HFF-Myc (cell line): ENCODE results near the gene ZNF519.
A peak's percentile ranks its signal among the peaks of the same experiment; 100 is the strongest.
"Not testable (repeated sequence)": the region's sequence is repeated elsewhere in the genome, so short reads cannot be mapped to it uniquely, and the experiment has no call there.

Experiments used
- DNase-seq: peaks from one replicate; pipeline ENCODE4 v3.0.0-alpha.2; 2011; ENCODE audit warnings: low read depth; ENCODE audit errors: extremely low read depth
- H3K4me3 ChIP-seq: replicated peaks from 2 replicates; pipeline ENCODE4 v1.5.1; 2011; ENCODE audit warnings: low read depth, mild to moderate bottlenecking, control low read depth, low read length
- CTCF ChIP-seq: IDR thresholded peaks from 2 replicates; pipeline ENCODE4 v1.5.1; 2012; ENCODE audit warnings: mild to moderate bottlenecking, low read depth, low read length, control low read depth; ENCODE audit errors: missing control alignments

Gene ZNF519

GRCh38 chr18:14151564-14152113 is 19.4 kb upstream of the ZNF519 start:
- H3K4me3 ChIP-seq, DNase-seq: not testable (repeated sequence)

- not testable (repeated sequence) for H3K4me3 ChIP-seq, DNase-seq
These were observed 18.5 kb upstream of the ZNF519 start for GRCh38 chr18:14150766-14151165.

- not testable (repeated sequence) for DNase-seq, H3K4me3 ChIP-seq
These were observed 17.7 kb upstream of the ZNF519 start for GRCh38 chr18:14149916-14150420.

GRCh38 chr18:14149121-14149850 is 17.1 kb upstream of the ZNF519 start:
- H3K4me3 ChIP-seq, DNase-seq: not testable (repeated sequence)

GRCh38 chr18:14147935-14148865 is 16.0 kb upstream of the ZNF519 start:
- not testable (repeated sequence) for H3K4me3 ChIP-seq, DNase-seq

- not testable (repeated sequence) for H3K4me3 ChIP-seq, DNase-seq
These were observed 14.5 kb upstream of the ZNF519 start for GRCh38 chr18:14146771-14147170.

- not testable (repeated sequence) for DNase-seq, H3K4me3 ChIP-seq
These were observed 13.5 kb upstream of the ZNF519 start for GRCh38 chr18:14145581-14146338.

GRCh38 chr18:14145021-14145420 is 12.8 kb upstream of the ZNF519 start:
- H3K4me3 ChIP-seq, DNase-seq: not testable (repeated sequence)

- no peak for TF ChIP-seq CTCF
- no peak for DNase-seq
- H3K4me3 ChIP-seq: no peak overlapping the region
These were observed 12.3 kb upstream of the ZNF519 start for GRCh38 chr18:14144628-14144895.

GRCh38 chr18:14143871-14144627 is 11.8 kb upstream of the ZNF519 start:
- DNase-seq, H3K4me3 ChIP-seq: not testable (repeated sequence)

- not testable (repeated sequence) for H3K4me3 ChIP-seq, DNase-seq
These were observed 11.2 kb upstream of the ZNF519 start for GRCh38 chr18:14143396-14143795.

GRCh38 chr18:14142177-14142576 is 9.9 kb upstream of the ZNF519 start:
- DNase-seq, H3K4me3 ChIP-seq: not testable (repeated sequence)

GRCh38 chr18:14139583-14139982 is 7.3 kb upstream of the ZNF519 start:
- not testable (repeated sequence) for H3K4me3 ChIP-seq, DNase-seq

- not testable (repeated sequence) for DNase-seq, H3K4me3 ChIP-seq
These were observed 5.7 kb upstream of the ZNF519 start for GRCh38 chr18:14137971-14138370.

GRCh38 chr18:14131696-14132270 is 452 bp downstream of the ZNF519 start:
- DNase-seq: not testable (repeated sequence)
- peak overlapping the region; percentile 65 for H3K4me3 ChIP-seq

- not testable (repeated sequence) for DNase-seq
- H3K4me3 ChIP-seq: peak overlapping the region; percentile 65
These were observed 1.4 kb downstream of the ZNF519 start for GRCh38 chr18:14130804-14131203.
